Activated CD4-positive, alpha-beta T cell treated with anti-CD3 and anti-CD28 coated beads, Interleukin-2, amount 10 ng/mL, durations not matched to agents 7 days and 5 days (primary cell): ENCODE data around the gene C2CD3. TPM values are rescaled to one million over a fixed set of nuclear protein-coding genes. Genes with fewer than 3 reads are reported as not detected.

Experiments used
- CTCF ChIA-PET: fragments of 350-600 bp; sonication (Branson Sonifier 250); formaldehyde crosslinking; loops from one replicate; lab custom pipeline; 2021; ENCODE audit warnings: antibody characterized with exemption; lab: Charles Lee
- POLR2A ChIA-PET: fragments of 350-600 bp; sonication (Branson Sonifier 250); formaldehyde crosslinking; loops from one replicate; lab custom pipeline; 2021; ENCODE audit warnings: antibody characterized with exemption; lab: Charles Lee
- DNase-seq: peaks from one replicate; pipeline ENCODE4 v3.0.0-alpha.2; 2020
- H3K27ac Mint-ChIP-seq: one replicate; pipeline ENCODE4 v1.8.0; 2021; ENCODE audit warnings: mild to moderate bottlenecking, moderate library complexity, mixed read lengths
- H3K27me3 Mint-ChIP-seq: one replicate; pipeline ENCODE4 v1.8.0; 2021; ENCODE audit warnings: mixed read lengths
- H3K36me3 Mint-ChIP-seq: one replicate; pipeline ENCODE4 v1.8.0; 2021; ENCODE audit warnings: low read depth, mixed read lengths
- H3K4me1 Mint-ChIP-seq: one replicate; pipeline ENCODE4 v1.8.0; 2021; ENCODE audit warnings: mixed read lengths
- H3K4me3 Mint-ChIP-seq: one replicate; pipeline ENCODE4 v1.8.0; 2021; ENCODE audit warnings: mild to moderate bottlenecking, moderate library complexity, mixed read lengths
- H3K9me3 Mint-ChIP-seq: one replicate; pipeline ENCODE4 v1.8.0; 2021; ENCODE audit warnings: mixed read lengths
- total RNA-seq, 2 experiments: library from RNA; stranded (reverse); gene quantifications; one replicate each; pipeline ENCODE4 v1.2.3, GENCODE V29; 2021

C2CD3 gene
- total RNA-seq, 2 experiments from 2014 or later = 34.0 to 39.1 TPM

- Mint-ChIP-seq H3K4me3 (peak overlapping the region; percentile 83), H3K4me1 (peaks cover 35% of the 10 kb centered on the region), H3K36me3 (peaks cover 36% of the 10 kb centered on the region), H3K27me3 (no peaks in the 10 kb centered on the region), H3K27ac (peak overlapping the region; percentile 92), H3K9me3 (no peaks in the 10 kb centered on the region)
- CTCF ChIA-PET = interaction anchor here (1.3 kb wide), 1 partner anchor 11 kb away, joined by 3 read pairs; no protein-coding TSS in a partner anchor
- DNase-seq = peak; percentile 35
- POLR2A ChIA-PET = no interaction called here
These were observed 186.9 kb downstream of the C2CD3 start for GRCh38 chr11:73983741-73984538.

GRCh38 chr11:73982990-73983740, 187.6 kb downstream of the C2CD3 start:
- POLR2A ChIA-PET = interaction anchor here (0.7 to 1.4 kb wide), 3 partner anchors 12 to 510 kb away, joined by 3 read pairs; no protein-coding TSS in a partner anchor
- CTCF ChIA-PET = interaction anchor here (0.6 to 1.3 kb wide), 6 partner anchors 11 to 166 kb away, joined by 3 to 5 read pairs (median 3); no protein-coding TSS in a partner anchor
- Mint-ChIP-seq H3K4me1 (peaks cover 43% of the 10 kb centered on the region), H3K27ac (peak overlapping the region; percentile 92), H3K27me3 (no peaks in the 10 kb centered on the region), H3K4me3 (peak overlapping the region; percentile 83), H3K9me3 (no peaks in the 10 kb centered on the region), H3K36me3 (peaks cover 44% of the 10 kb centered on the region)
- peak; percentile 96 for DNase-seq

- H3K4me1 Mint-ChIP-seq = peaks cover 48% of the 10 kb centered on the region
- H3K36me3 Mint-ChIP-seq = peaks cover 48% of the 10 kb centered on the region
- no peaks in the 10 kb centered on the region for H3K9me3 Mint-ChIP-seq
- H3K4me3 Mint-ChIP-seq = peak within 1 kb of the TSS; percentile 83
- peak within 1 kb of the TSS; percentile 94 for H3K27ac Mint-ChIP-seq
- DNase-seq = peak; percentile 88
- CTCF ChIA-PET = interaction anchor here (0.9 to 1.3 kb wide), 6 partner anchors 10 to 167 kb away, joined by 3 to 4 read pairs (median 3); no protein-coding TSS in a partner anchor
- no peaks in the 10 kb centered on the region for H3K27me3 Mint-ChIP-seq
- POLR2A ChIA-PET = interaction anchor here (0.7 to 1.4 kb wide), 3 partner anchors 11 to 510 kb away, joined by 3 read pairs; no protein-coding TSS in a partner anchor
These were observed 188.2 kb downstream of the C2CD3 start, which contains the start of gene UCP2 for GRCh38 chr11:73982595-73982989. Gene UCP2, minus strand, starts transcription at chr11:73982843. Its CDS starts 4,465 bp downstream, at chr11:73978378.

- Mint-ChIP-seq H3K4me3 (peak overlapping the region; percentile 83), H3K36me3 (peaks cover 61% of the 10 kb centered on the region), H3K9me3 (no peaks in the 10 kb centered on the region), H3K4me1 (peaks cover 61% of the 10 kb centered on the region), H3K27me3 (no peaks in the 10 kb centered on the region), H3K27ac (peak overlapping the region; percentile 94)
- CTCF ChIA-PET = interaction anchor here (0.7 to 2.0 kb wide), 7 partner anchors 9 to 41 kb away, joined by 3 to 11 read pairs (median 4); no protein-coding TSS in a partner anchor
- no peak for DNase-seq
- POLR2A ChIA-PET = interaction anchor here (0.8 kb wide), 1 partner anchor 14 kb away, joined by 3 read pairs; no protein-coding TSS in a partner anchor
These were observed 189.6 kb downstream of the C2CD3 start for GRCh38 chr11:73981051-73981805.

- Mint-ChIP-seq H3K4me3 (peak overlapping the region; percentile 83), H3K27ac (peak overlapping the region; percentile 94), H3K9me3 (no peaks in the 10 kb centered on the region), H3K36me3 (peaks cover 71% of the 10 kb centered on the region), H3K27me3 (no peaks in the 10 kb centered on the region), H3K4me1 (peaks cover 68% of the 10 kb centered on the region)
- ChIA-PET CTCF (interaction anchor here (0.7 to 2.0 kb wide), 13 partner anchors 8 to 191 kb away, joined by 3 to 11 read pairs (median 4); partner anchors contain the start of genes C2CD3 and PPME1), POLR2A (interaction anchor here (0.5 to 1.3 kb wide), 8 partner anchors 10 to 165 kb away, joined by 3 to 9 read pairs (median 4); partner anchors contain the start of gene UCP3)
- DNase-seq = peak; percentile 94
These were observed 190.5 kb downstream of the C2CD3 start for GRCh38 chr11:73980001-73980961.

- Mint-ChIP-seq H3K27me3 (no peaks in the 10 kb centered on the region), H3K9me3 (no peaks in the 10 kb centered on the region), H3K36me3 (peaks cover 87% of the 10 kb centered on the region), H3K4me3 (peak overlapping the region; percentile 83), H3K27ac (peak overlapping the region; percentile 94), H3K4me1 (peaks cover 72% of the 10 kb centered on the region)
- no peak for DNase-seq
- POLR2A ChIA-PET = interaction anchor here (0.6 kb wide), 1 partner anchor 254 kb away, joined by 3 read pairs; no protein-coding TSS in a partner anchor
- CTCF ChIA-PET = interaction anchor here (1.1 to 2.0 kb wide), 3 partner anchors 9 to 12 kb away, joined by 3 to 4 read pairs (median 4); no protein-coding TSS in a partner anchor
These were observed 192.2 kb downstream of the C2CD3 start for GRCh38 chr11:73978576-73979086.

GRCh38 chr11:73977856-73978519, 192.8 kb downstream of the C2CD3 start:
- no peak overlapping the region for H3K4me3 Mint-ChIP-seq
- no peaks in the 10 kb centered on the region for H3K27me3 Mint-ChIP-seq
- DNase-seq = no peak
- ChIA-PET POLR2A (no interaction called here), CTCF (interaction anchor here (1.1 to 2.0 kb wide), 3 partner anchors 8 to 12 kb away, joined by 3 to 4 read pairs (median 4); no protein-coding TSS in a partner anchor)
- peaks cover 75% of the 10 kb centered on the region for H3K4me1 Mint-ChIP-seq
- H3K36me3 Mint-ChIP-seq = peaks cover 90% of the 10 kb centered on the region
- H3K9me3 Mint-ChIP-seq = no peaks in the 10 kb centered on the region
- H3K27ac Mint-ChIP-seq = peak overlapping the region; percentile 52

- Mint-ChIP-seq H3K4me1 (peaks cover 87% of the 10 kb centered on the region), H3K36me3 (peaks cover 89% of the 10 kb centered on the region), H3K9me3 (no peaks in the 10 kb centered on the region), H3K27ac (peak overlapping the region; percentile 94), H3K4me3 (no peak overlapping the region), H3K27me3 (no peaks in the 10 kb centered on the region)
- ChIA-PET POLR2A (no interaction called here), CTCF (interaction anchor here (0.7 to 1.3 kb wide), 3 partner anchors 9 to 222 kb away, joined by 3 to 4 read pairs (median 4); no protein-coding TSS in a partner anchor)
- DNase-seq = no peak
These were observed 194.2 kb downstream of the C2CD3 start for GRCh38 chr11:73976451-73977151.

GRCh38 chr11:73975479-73975757, 195.4 kb downstream of the C2CD3 start:
- no peaks in the 10 kb centered on the region for H3K9me3 Mint-ChIP-seq
- H3K4me1 Mint-ChIP-seq = peaks cover 96% of the 10 kb centered on the region
- peak overlapping the region; percentile 94 for H3K27ac Mint-ChIP-seq
- peaks cover 77% of the 10 kb centered on the region for H3K36me3 Mint-ChIP-seq
- no peaks in the 10 kb centered on the region for H3K27me3 Mint-ChIP-seq
- no peak for DNase-seq
- peak overlapping the region; percentile 0 for H3K4me3 Mint-ChIP-seq
- ChIA-PET POLR2A (interaction anchor here (0.7 kb wide), 1 partner anchor 48 kb away, joined by 4 read pairs; no protein-coding TSS in a partner anchor), CTCF (interaction anchor here (1.3 to 2.4 kb wide), 2 partner anchors 10 to 11 kb away, joined by 4 to 7 read pairs; no protein-coding TSS in a partner anchor)
